SK-N-MC (cell line): ENCODE results near the gene ANO10.
A peak's percentile ranks its signal among the peaks of the same experiment; 100 is the strongest.

Source experiments
- DNase-seq: peaks from one replicate; pipeline ENCODE4 v3.0.0-alpha.2; 2011; ENCODE audit warnings: low read depth, low spot score
- H3K27ac ChIP-seq: fragments of 200-600 bp; sonication (generic); 2 replicates; pipeline ENCODE4 v1.5.1; 2016; ENCODE audit warnings: mixed run types
- H3K36me3 ChIP-seq: fragments of 200-600 bp; sonication (generic); 2 replicates; pipeline ENCODE4 v1.6.1; 2017; ENCODE audit warnings: antibody characterized with exemption, low read length, mixed read lengths; ENCODE audit not compliant: insufficient read depth
- H3K4me3 ChIP-seq: fragments of 200-600 bp; sonication (generic); 2 replicates; pipeline ENCODE4 v1.5.1; 2016
- H3K9ac ChIP-seq: fragments of 200-600 bp; sonication (generic); 2 replicates; pipeline ENCODE4 v1.8.0; 2017; ENCODE audit warnings: mixed run types, mixed read lengths; ENCODE audit not compliant: insufficient read length
- H3K9me3 ChIP-seq: fragments of 200-600 bp; sonication (generic); 2 replicates; pipeline ENCODE4 v1.6.1; 2017; ENCODE audit warnings: low read depth, mild to moderate bottlenecking, antibody characterized with exemption, low read length, moderate library complexity, mixed read lengths
- EZH2 ChIP-seq: fragments of 200-600 bp; sonication (generic); IDR thresholded peaks from one replicate; pipeline ENCODE4 v1.6.1; 2017; ENCODE audit warnings: antibody characterized with exemption
- FOXP2 ChIP-seq: optimal IDR thresholded peaks from 2 replicates; pipeline ENCODE3; 2011; ENCODE audit warnings: mild to moderate bottlenecking, moderate library complexity; ENCODE audit not compliant: insufficient read depth; ENCODE audit errors: extremely low read length, control extremely low read depth
- POLR2AphosphoS5 ChIP-seq: IDR thresholded peaks from 2 replicates; pipeline ENCODE4 v1.6.1; 2012; ENCODE audit warnings: mild to moderate bottlenecking, low read depth, low read length, borderline replicate concordance

The ANO10 gene

GRCh38 chr3:43515970-43516635 is 105.7 kb downstream of the ANO10 start:
- DNase-seq: no peak
- no peak for TF ChIP-seq FOXP2
- TF ChIP-seq POLR2AphosphoS5: no peak
- TF ChIP-seq EZH2: no peak
- no peak overlapping the region for H3K27ac ChIP-seq
- H3K9me3 ChIP-seq: no peaks in the 10 kb centered on the region
- no peak overlapping the region for H3K4me3 ChIP-seq
- no peaks in the 10 kb centered on the region for H3K36me3 ChIP-seq
- H3K9ac ChIP-seq: no peak overlapping the region

- no peak for TF ChIP-seq EZH2
- no peak for TF ChIP-seq FOXP2
- TF ChIP-seq POLR2AphosphoS5: no peak
- no peaks in the 10 kb centered on the region for H3K9me3 ChIP-seq
- no peak overlapping the region for H3K9ac ChIP-seq
- no peak for DNase-seq
- H3K27ac ChIP-seq: no peak overlapping the region
- H3K4me3 ChIP-seq: no peak overlapping the region
- H3K36me3 ChIP-seq: no peaks in the 10 kb centered on the region
Observed at GRCh38 chr3:43515208-43515917, 106.4 kb downstream of the ANO10 start.

GRCh38 chr3:43512754-43513404 is 108.9 kb downstream of the ANO10 start:
- no peak overlapping the region for H3K9ac ChIP-seq
- no peaks in the 10 kb centered on the region for H3K36me3 ChIP-seq
- no peaks in the 10 kb centered on the region for H3K9me3 ChIP-seq
- no peak overlapping the region for H3K27ac ChIP-seq
- no peak overlapping the region for H3K4me3 ChIP-seq
- TF ChIP-seq EZH2 (no peak), POLR2AphosphoS5 (no peak), FOXP2 (no peak)
- no peak for DNase-seq

GRCh38 chr3:43506644-43507043 is 115.2 kb downstream of the ANO10 start:
- no peak for DNase-seq
- H3K27ac ChIP-seq: no peak overlapping the region
- TF ChIP-seq POLR2AphosphoS5: no peak
- TF ChIP-seq FOXP2: no peak
- no peak for TF ChIP-seq EZH2
- H3K36me3 ChIP-seq: no peaks in the 10 kb centered on the region
- H3K9ac ChIP-seq: no peak overlapping the region
- H3K4me3 ChIP-seq: no peak overlapping the region
- H3K9me3 ChIP-seq: no peaks in the 10 kb centered on the region

GRCh38 chr3:43505351-43505750 is 116.5 kb downstream of the ANO10 start:
- H3K36me3 ChIP-seq: no peaks in the 10 kb centered on the region
- H3K9me3 ChIP-seq: no peaks in the 10 kb centered on the region
- no peak overlapping the region for H3K27ac ChIP-seq
- DNase-seq: no peak
- TF ChIP-seq FOXP2 (no peak), POLR2AphosphoS5 (no peak)
- no peak overlapping the region for H3K9ac ChIP-seq
- H3K4me3 ChIP-seq: no peak overlapping the region

- DNase-seq: peak; percentile 3
- H3K27ac ChIP-seq: no peak overlapping the region
Observed at GRCh38 chr3:43503067-43503728, 118.6 kb downstream of the ANO10 start.

GRCh38 chr3:43499256-43499655 is 122.6 kb downstream of the ANO10 start:
- no peaks in the 10 kb centered on the region for H3K36me3 ChIP-seq
- no peak overlapping the region for H3K27ac ChIP-seq
- H3K9ac ChIP-seq: no peak overlapping the region
- H3K9me3 ChIP-seq: no peaks in the 10 kb centered on the region
- no peak for DNase-seq
- H3K4me3 ChIP-seq: no peak overlapping the region
- TF ChIP-seq EZH2: no peak

More at GRCh38 chr3:43503067-43503728, 118.6 kb downstream of the ANO10 start:
- TF ChIP-seq FOXP2 (no peak), EZH2 (no peak), POLR2AphosphoS5 (no peak)
- Histone ChIP-seq H3K4me3 (no peak overlapping the region), H3K36me3 (no peaks in the 10 kb centered on the region), H3K9ac (no peak overlapping the region), H3K9me3 (no peaks in the 10 kb centered on the region)

- TF ChIP-seq POLR2AphosphoS5: no peak
- TF ChIP-seq EZH2: no peak
- no peak for TF ChIP-seq FOXP2
- H3K36me3 ChIP-seq: no peaks in the 10 kb centered on the region
- H3K9ac ChIP-seq: no peak overlapping the region
- no peak overlapping the region for H3K27ac ChIP-seq
- DNase-seq: no peak
- no peaks in the 10 kb centered on the region for H3K9me3 ChIP-seq
- H3K4me3 ChIP-seq: no peak overlapping the region
Observed at GRCh38 chr3:43497905-43498365, 123.9 kb downstream of the ANO10 start.
